Colonic mucosa (tissue), 4 donors: ENCODE results near the gene CUX1. TPM values are rescaled to one million over a fixed set of nuclear protein-coding genes. Genes with fewer than 3 reads are reported as not detected.
A peak's percentile ranks its signal among the peaks of the same experiment; 100 is the strongest.
"Not testable (repeated sequence)": the region's sequence is repeated elsewhere in the genome, so short reads cannot be mapped to it uniquely, and the experiment has no call there.

ENCODE experiments used
- DNase-seq: peaks from one replicate; pipeline ENCODE4 v3.0.0-alpha.2; 2020
- H3K27ac ChIP-seq: fragments of 200-600 bp; one replicate; pipeline ENCODE4 v1.8.0; 2021
- H3K27me3 ChIP-seq: fragments of 200-600 bp; one replicate; pipeline ENCODE4 v1.8.0; 2021
- H3K36me3 ChIP-seq: fragments of 200-600 bp; one replicate; pipeline ENCODE4 v1.8.0; 2021
- H3K4me1 ChIP-seq: fragments of 200-600 bp; one replicate; pipeline ENCODE4 v1.8.0; 2021; ENCODE audit warnings: mild to moderate bottlenecking
- H3K4me3 ChIP-seq: fragments of 200-600 bp; one replicate; pipeline ENCODE4 v1.8.0; 2021
- H3K9ac ChIP-seq, 2 donors: one replicate each; pipeline ENCODE4 v1.7.0; 2013; ENCODE audit warnings: control low read depth in 2 of 2, low read depth in 2 of 2, low read length in 2 of 2
- H3K9me3 ChIP-seq: fragments of 200-600 bp; one replicate; pipeline ENCODE4 v1.8.0; 2021
- intact Hi-C: fragments of 100-400 bp; cut with DNase I; formaldehyde crosslinking; loops from one replicate; pipeline ENCODE4 v1.14.1; 2022
- total RNA-seq, 2 donors: library from RNA; stranded (reverse); fragmentation: NEBNext Ultra II Directional in 1 of 2; extraction: Animal tissue kit (Norgen Biotek cat#: 25700) in 1 of 2; gene quantifications; one replicate each; pipeline ENCODE4 v1.2.1, GENCODE V29; 2021
- TF ChIP-seq, protein P1 (sequence below): fragments of 200-600 bp; IDR thresholded peaks from one replicate; pipeline ENCODE4 v1.8.0; 2022; ENCODE audit warnings: antibody characterized with exemption, mild to moderate bottlenecking
- donor health status: healthy.
- donor health status: DM: no; HTN: no; CAD: no.
- donor health status: DM: no; HTN: no; CAD: no.

CUX1 gene
- total RNA-seq, 2 donors from 2014 or later = 68.5 to 97.5 TPM

DNA sequence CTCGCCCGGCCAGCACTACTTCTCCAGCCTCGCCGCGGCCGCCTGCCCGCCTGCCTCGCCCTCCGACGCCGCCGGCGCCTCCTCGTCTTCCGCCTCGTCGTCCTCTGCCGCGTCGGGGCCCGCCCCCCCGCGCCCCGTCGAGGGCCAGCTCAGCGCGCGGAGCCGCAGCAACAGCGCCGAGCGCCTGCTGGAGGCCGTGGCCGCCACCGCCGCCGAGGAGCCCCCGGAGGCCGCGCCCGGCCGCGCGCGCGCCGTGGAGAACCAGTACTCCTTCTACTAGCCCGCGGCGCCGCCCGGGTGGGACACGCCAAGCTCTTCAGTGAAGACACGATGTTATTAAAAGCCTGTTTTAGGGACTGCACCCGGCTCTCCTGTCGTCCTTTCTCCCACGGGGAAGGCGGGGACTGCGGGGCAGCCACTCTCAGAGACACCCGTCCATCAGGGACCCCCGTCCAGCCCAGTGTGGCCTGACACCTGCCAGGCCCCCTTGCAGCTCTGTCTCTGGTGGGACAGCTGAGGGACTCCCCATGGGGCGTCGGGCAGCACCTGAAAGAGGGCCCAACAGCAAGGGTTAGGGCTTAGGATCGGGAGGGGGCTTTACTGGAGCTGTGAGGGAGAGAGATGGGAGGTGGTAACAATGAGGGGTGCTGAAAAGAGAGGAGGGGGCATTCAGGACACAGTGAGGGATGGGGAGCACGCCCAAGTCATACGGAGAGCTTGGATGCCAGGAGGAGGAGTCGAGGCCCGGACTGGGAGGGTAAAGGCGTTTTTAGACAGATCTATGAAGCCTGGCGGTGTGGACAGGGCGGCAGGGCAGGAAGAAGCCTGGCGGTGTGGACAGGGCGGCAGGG is 504.1 kb downstream of the CUX1 start:
- Histone ChIP-seq H3K9ac (no peak overlapping the region), H3K4me1 (no peaks in the 10 kb centered on the region), H3K9me3 (no peaks in the 10 kb centered on the region), H3K27ac (no peak overlapping the region), H3K27me3 (no peaks in the 10 kb centered on the region), H3K36me3 (no peaks in the 10 kb centered on the region), H3K4me3 (no peak overlapping the region)
- TF ChIP-seq, protein P1, sequence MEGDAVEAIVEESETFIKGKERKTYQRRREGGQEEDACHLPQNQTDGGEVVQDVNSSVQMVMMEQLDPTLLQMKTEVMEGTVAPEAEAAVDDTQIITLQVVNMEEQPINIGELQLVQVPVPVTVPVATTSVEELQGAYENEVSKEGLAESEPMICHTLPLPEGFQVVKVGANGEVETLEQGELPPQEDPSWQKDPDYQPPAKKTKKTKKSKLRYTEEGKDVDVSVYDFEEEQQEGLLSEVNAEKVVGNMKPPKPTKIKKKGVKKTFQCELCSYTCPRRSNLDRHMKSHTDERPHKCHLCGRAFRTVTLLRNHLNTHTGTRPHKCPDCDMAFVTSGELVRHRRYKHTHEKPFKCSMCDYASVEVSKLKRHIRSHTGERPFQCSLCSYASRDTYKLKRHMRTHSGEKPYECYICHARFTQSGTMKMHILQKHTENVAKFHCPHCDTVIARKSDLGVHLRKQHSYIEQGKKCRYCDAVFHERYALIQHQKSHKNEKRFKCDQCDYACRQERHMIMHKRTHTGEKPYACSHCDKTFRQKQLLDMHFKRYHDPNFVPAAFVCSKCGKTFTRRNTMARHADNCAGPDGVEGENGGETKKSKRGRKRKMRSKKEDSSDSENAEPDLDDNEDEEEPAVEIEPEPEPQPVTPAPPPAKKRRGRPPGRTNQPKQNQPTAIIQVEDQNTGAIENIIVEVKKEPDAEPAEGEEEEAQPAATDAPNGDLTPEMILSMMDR = no peak
- intact Hi-C loops = no loop called here
- DNase-seq = peak; percentile 20

DNA sequence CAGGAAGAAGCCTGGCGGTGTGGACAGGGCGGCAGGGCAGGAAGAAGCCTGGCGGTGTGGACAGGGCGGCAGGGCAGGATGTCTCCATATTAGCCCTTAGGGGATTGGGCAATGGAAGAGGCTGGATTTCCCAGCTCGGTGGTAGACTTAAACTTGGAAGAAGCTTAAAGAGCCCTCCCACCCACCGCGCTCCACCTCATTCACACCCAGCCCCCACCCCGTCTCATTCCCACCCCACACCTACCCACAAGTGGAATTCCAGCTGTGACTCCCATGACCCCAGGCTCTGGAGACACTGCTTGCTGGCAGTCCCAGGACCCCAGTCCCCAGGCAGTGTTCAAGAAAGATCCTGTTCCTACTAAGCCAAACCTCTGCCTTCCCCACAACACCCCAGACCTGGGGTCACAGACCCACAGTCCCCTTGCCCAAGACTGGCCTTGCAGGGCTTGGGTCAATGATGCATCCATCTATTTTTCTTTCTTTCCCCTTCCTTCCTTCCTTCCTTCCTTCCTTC is 504.8 kb downstream of the CUX1 start:
- H3K27me3 ChIP-seq = no peaks in the 10 kb centered on the region
- intact Hi-C loops = no loop called here

DNA sequence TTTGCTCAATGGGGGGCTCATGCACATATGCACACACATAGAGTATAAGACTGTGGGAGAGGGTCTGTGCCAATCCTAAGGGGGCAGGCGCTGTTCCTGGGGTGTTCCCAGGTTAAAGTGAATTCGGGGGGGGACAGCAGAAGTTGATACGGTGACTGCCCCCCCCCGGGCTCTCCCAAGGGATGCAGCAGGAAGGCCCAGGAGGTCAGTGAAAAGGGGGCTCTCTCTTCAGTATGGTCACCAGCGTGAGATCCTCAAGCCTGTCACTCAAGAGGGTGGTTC is 506.4 kb downstream of the CUX1 start:
- no peaks in the 10 kb centered on the region for H3K9me3 ChIP-seq
- H3K27me3 ChIP-seq = no peaks in the 10 kb centered on the region
- peak; percentile 4 for DNase-seq
- TF ChIP-seq, protein P1 = no peak
- H3K27ac ChIP-seq = no peak overlapping the region
- H3K4me1 ChIP-seq = no peaks in the 10 kb centered on the region
- H3K4me3 ChIP-seq = no peak overlapping the region
- H3K9ac ChIP-seq = no peak overlapping the region
- H3K36me3 ChIP-seq = no peaks in the 10 kb centered on the region
- intact Hi-C loops = no loop called here

More for the DNA sequence above, 504.8 kb downstream of the CUX1 start:
- TF ChIP-seq, protein P1 = no peak
- Histone ChIP-seq H3K4me1 (no peaks in the 10 kb centered on the region), H3K36me3 (no peaks in the 10 kb centered on the region), H3K27ac (no peak overlapping the region), H3K9me3 (no peaks in the 10 kb centered on the region), H3K4me3 (no peak overlapping the region), H3K9ac (no peak overlapping the region)
- DNase-seq = peak; percentile 14

DNA sequence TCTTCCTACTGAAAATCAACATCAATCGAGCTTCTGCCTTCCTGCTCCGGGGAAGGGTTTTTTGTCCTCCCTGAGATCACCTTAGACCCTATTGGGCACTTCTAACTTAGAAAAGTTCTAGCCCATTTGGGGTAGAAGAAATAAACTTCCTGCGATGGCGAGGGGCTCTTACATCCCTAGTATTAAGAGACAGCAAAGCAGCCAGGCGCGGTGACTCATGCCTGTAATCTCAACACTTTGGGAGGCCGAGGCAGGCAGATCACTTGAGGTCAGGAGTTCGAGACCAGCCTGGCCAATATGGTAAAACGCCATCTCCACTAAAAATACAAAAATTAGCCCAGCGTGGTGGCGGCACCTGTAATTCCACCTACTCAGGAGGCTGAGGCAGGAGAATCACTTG is 507.7 kb downstream of the CUX1 start:
- H3K9me3 ChIP-seq, H3K27me3 ChIP-seq, H3K36me3 ChIP-seq, H3K27ac ChIP-seq, H3K4me3 ChIP-seq, intact Hi-C loops, H3K9ac ChIP-seq, H3K4me1 ChIP-seq: not testable (repeated sequence)
- DNase-seq = peak; percentile 1

DNA sequence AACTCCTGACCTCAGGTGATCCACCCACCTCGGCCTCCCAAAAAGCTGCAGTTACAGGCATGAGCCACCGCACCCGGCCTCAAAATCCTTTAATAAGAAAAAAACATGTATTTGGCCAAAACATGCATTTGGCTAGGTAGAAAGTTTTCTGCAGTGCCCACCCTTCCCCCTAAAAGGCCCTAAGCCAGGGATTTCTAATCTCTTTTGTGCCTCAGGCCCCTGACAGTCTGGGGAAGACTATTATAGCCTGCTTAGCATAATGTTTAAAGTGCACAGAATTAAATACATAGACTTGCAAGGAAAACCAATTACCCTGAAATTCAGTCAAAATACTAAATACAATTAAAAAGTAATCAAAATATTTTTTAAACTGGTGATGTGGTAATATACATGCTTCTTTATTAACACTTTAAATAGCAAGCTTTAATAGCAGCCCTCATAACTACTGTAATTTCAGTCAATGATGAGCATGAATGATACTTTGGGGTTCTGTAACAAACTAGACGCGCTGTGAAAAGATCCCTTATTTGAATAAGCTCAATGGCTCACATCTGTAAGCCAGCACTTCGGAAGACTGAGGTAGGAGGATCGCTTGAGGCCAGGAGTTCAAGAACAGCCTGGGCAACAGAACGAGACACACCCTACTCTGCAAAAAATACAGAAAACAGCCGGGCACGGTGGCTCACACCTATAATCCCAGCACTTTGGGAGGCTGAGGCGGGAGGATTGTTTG is 508.9 kb downstream of the CUX1 start:
- DNase-seq = peak; percentile 2
- Histone ChIP-seq H3K9ac (no peak overlapping the region), H3K9me3 (no peaks in the 10 kb centered on the region), H3K36me3 (no peaks in the 10 kb centered on the region), H3K27me3 (no peaks in the 10 kb centered on the region), H3K4me1 (no peaks in the 10 kb centered on the region), H3K4me3 (no peak overlapping the region), H3K27ac (no peak overlapping the region)
- TF ChIP-seq, protein P1 = no peak
- intact Hi-C loops = no loop called here

DNA sequence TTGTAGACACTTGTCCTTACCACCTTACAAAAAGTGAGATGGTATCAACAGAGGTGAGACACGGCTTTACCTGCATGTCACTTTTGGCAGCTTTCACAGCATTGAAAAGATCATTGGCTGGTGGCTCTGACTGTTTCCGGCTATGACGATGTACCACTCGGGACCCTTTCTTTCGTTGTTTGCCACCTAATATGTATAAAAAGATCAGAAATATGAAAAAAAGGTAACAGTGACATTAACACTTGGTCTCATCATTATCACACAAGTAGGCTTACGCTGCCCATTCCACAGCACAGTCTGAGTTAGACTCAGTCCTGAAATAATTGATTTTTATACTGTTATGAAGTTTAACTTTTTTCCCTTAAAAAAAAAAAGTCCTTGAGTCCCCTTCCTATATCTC is 509.8 kb downstream of the CUX1 start:
- H3K27me3 ChIP-seq, H3K4me3 ChIP-seq, H3K9me3 ChIP-seq, intact Hi-C loops, DNase-seq, H3K4me1 ChIP-seq, H3K36me3 ChIP-seq, H3K9ac ChIP-seq, H3K27ac ChIP-seq: not testable (repeated sequence)

DNA sequence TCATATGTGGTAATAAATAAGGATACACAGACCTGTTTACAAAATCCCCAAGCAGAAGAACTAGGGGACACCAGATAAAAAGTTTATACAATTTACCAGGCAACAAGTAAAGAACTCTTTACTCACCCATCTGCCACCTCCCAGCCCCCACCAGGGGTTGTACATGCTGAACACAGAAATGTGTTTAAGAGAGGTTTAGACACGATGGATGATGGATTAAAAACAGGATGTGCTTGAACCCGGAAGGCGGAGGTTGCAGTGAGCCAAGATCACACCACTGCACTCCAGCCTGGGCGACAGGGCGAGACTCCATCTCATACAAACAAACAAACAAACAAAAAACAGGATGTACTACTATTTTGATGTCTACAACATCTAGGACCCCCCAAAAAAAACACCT is 511.4 kb downstream of the CUX1 start:
- H3K27ac ChIP-seq, H3K9me3 ChIP-seq, H3K36me3 ChIP-seq, H3K4me3 ChIP-seq, DNase-seq, H3K4me1 ChIP-seq, H3K27me3 ChIP-seq, intact Hi-C loops, H3K9ac ChIP-seq: not testable (repeated sequence)

DNA sequence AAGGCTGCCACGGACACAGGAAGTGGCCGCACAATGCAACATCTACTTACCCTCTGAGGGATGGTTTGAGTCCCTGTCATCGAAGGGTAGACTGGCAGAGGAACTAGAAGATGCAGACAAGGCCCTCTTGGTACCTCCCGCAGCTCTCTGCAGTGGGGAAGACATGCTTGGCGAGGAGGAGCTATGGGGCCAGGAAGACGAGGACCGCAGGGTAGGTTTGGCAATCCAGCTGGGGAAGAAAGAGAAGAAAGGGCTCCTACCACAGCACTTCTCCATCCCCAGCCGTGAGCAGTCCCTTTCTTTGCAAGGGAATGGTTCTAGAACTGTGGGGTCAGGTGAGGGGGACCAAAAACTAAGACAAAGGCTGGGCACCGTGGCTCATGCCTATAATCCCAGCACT is 511.9 kb downstream of the CUX1 start:
- H3K27ac ChIP-seq, H3K4me1 ChIP-seq, H3K4me3 ChIP-seq, DNase-seq, H3K36me3 ChIP-seq, H3K27me3 ChIP-seq, H3K9me3 ChIP-seq, H3K9ac ChIP-seq, intact Hi-C loops: not testable (repeated sequence)

DNA sequence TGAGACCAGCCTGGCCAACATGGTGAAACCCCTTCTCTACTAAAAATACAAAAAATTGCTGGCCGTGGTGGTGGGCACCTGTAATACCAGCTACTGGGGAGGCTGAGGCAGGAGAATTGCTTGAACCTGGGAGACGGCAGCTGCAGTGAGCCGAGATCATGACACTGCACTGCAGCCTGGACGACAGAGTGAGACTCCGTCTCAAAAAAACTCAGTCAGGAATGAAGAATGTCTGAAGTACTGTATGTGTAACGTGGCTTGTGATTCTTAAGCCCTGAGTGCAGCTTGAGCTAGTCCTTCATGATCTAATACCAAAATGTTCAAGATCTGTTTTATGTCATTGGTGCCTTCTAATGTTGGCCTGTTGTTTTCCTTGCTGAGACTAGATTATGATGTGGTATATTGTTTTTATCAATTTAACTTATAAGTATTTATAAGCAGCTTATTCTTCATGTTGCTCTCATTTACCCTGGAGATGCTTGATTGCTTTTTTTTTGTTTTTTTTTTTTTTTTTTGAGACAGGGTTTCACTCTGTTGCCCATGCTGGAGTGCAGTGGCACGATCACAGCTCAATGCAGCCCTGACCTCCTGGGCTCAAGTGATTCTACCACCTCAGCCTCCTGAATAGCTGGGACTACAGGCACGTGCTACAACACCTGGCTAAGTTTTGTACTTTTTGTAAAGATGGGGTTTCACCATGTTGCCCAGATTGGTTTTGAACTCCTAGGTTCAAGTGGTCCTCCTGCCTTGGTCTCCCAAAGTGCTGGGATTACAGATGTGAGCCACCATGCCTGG is 513.4 kb downstream of the CUX1 start:
- H3K4me3 ChIP-seq, DNase-seq, H3K4me1 ChIP-seq, H3K9me3 ChIP-seq, intact Hi-C loops, H3K36me3 ChIP-seq, H3K27ac ChIP-seq, H3K9ac ChIP-seq, H3K27me3 ChIP-seq: not testable (repeated sequence)
